HCT116 (cell line): ENCODE data around the gene DAAM2. TPM values are rescaled to one million over a fixed set of nuclear protein-coding genes. Genes with fewer than 3 reads are reported as not detected.

ENCODE experiments used
- ATAC-seq: fragments of 200-7000 bp; cut with Tn5 transposase; 2 replicates; pipeline ENCODE4 v1.9.1; 2020; ENCODE audit warnings: mild to moderate bottlenecking, moderate library complexity
- BruUV-seq: library from RNA; stranded (reverse); fragments of 400-500 nt; replicated peaks from 2 replicates; lab custom pipeline; 2021; lab: Mats Ljungman, UMichigan
- CTCF ChIA-PET: fragments of 300-600 bp; sonication (Branson Sonifier 250); formaldehyde crosslinking; loops from one replicate; lab custom pipeline; 2021; ENCODE audit warnings: antibody characterized with exemption; lab: Charles Lee
- POLR2A ChIA-PET: fragments of 300-600, 350-600 bp; sonication (Branson Sonifier 250); formaldehyde crosslinking; loops from one replicate; lab custom pipeline; 2021; ENCODE audit warnings: antibody characterized with exemption; lab: Charles Lee
- RAD21 ChIA-PET, 2 experiments: fragments of 300-600 bp; sonication (Branson Sonifier 250); formaldehyde crosslinking; loops; one replicate each; lab custom pipeline; 2023; ENCODE audit warnings: low total read pairs in 2 of 2; ENCODE audit not compliant: uncharacterized antibody in 2 of 2, unreplicated experiment in 2 of 2, low non-redundant PET in 1 of 2; lab: Charles Lee
- DNase-seq: peaks from one replicate; pipeline ENCODE4 v3.0.0-alpha.2; 2010; ENCODE audit warnings: low read depth, low spot score
- H2AFZ ChIP-seq: fragments of 200-600 bp; shearing (Covaris generic), sonication (generic); 2 replicates; pipeline ENCODE4 v1.6.1; 2017; ENCODE audit warnings: low read depth, mixed run types, mixed read lengths, antibody characterized with exemption, low read length; ENCODE audit not compliant: poor library complexity, severe bottlenecking
- H3K27ac ChIP-seq: 2 replicates; pipeline ENCODE4 v1.5.1; 2012; ENCODE audit warnings: low read depth, low read length
- H3K27me3 ChIP-seq: fragments of 200-600 bp; sonication (generic); 2 replicates; pipeline ENCODE4 v1.6.1; 2016; ENCODE audit warnings: mixed run types, low read length, mixed read lengths; ENCODE audit not compliant: insufficient read depth
- H3K36me3 ChIP-seq, 2 experiments: fragments of 200-500 bp in 1 of 2; fragments of 200-600 bp in 1 of 2; sonication (Bioruptor generic) in 1 of 2; sonication (generic) in 1 of 2; 2 replicates each; pipeline versions ENCODE4 v1.5.1 to v1.6.1; 2014 to 2016; ENCODE audit warnings: low read length in 2 of 2, inconsistent platforms in 1 of 2, mixed read lengths in 1 of 2, mixed run types in 1 of 2; ENCODE audit not compliant: insufficient read depth in 2 of 2, control insufficient read depth in 1 of 2
- H3K4me1 ChIP-seq, 2 experiments: fragments of 200-600 bp in 1 of 2; sonication (generic) in 1 of 2; 2 replicates each; pipeline versions ENCODE4 v1.5.1 to v1.6.1; 2012 to 2017; ENCODE audit warnings: low read length in 2 of 2, inconsistent platforms in 1 of 2, mild to moderate bottlenecking in 1 of 2, mixed read lengths in 1 of 2, mixed run types in 1 of 2, moderate library complexity in 1 of 2; ENCODE audit not compliant: insufficient read depth in 2 of 2, control insufficient read depth in 1 of 2
- H3K4me2 ChIP-seq: fragments of 200-600 bp; sonication (generic); 2 replicates; pipeline ENCODE4 v1.6.1; 2017; ENCODE audit warnings: mixed run types, low read length, mixed read lengths
- H3K4me3 ChIP-seq, 2 experiments: fragments of 200-600 bp in 1 of 2; sonication (generic) in 1 of 2; replicated peaks in 1 of 2; 2 replicates each; pipeline ENCODE4 v1.5.1; 2011 to 2016; ENCODE audit warnings: low read length in 2 of 2, control low read depth in 1 of 2, low read depth in 1 of 2, mild to moderate bottlenecking in 1 of 2, mixed read lengths in 1 of 2, mixed run types in 1 of 2
- H3K79me2 ChIP-seq: fragments of 200-600 bp; sonication (generic); 2 replicates; pipeline ENCODE4 v1.6.1; 2017; ENCODE audit warnings: mild to moderate bottlenecking, mixed run types, low read length, moderate library complexity, mixed read lengths; ENCODE audit not compliant: insufficient read depth
- H3K9ac ChIP-seq: fragments of 200-600 bp; sonication (generic); 2 replicates; pipeline ENCODE4 v1.6.1; 2016; ENCODE audit warnings: low read length, mixed read lengths
- H3K9me2 ChIP-seq: fragments of 200-600 bp; sonication (generic), shearing (Covaris generic); 2 replicates; pipeline ENCODE4 v1.6.1; 2017; ENCODE audit warnings: mixed run types, mild to moderate bottlenecking, moderate library complexity; ENCODE audit not compliant: insufficient read depth
- H3K9me3 ChIP-seq, 2 experiments: fragments of 200-500 bp in 1 of 2; fragments of 200-600 bp in 1 of 2; sonication (Bioruptor generic) in 1 of 2; sonication (generic) in 1 of 2; 2 replicates each; pipeline ENCODE4 v1.6.1; 2014 to 2017; ENCODE audit warnings: low read length in 2 of 2, mixed read lengths in 2 of 2, inconsistent platforms in 1 of 2, low read depth in 1 of 2, mild to moderate bottlenecking in 1 of 2, mixed run types in 1 of 2, moderate library complexity in 1 of 2; ENCODE audit not compliant: control insufficient read depth in 1 of 2, insufficient read depth in 1 of 2
- H4K20me1 ChIP-seq: fragments of 200-600 bp; sonication (generic), shearing (Covaris generic); 2 replicates; pipeline ENCODE4 v1.6.1; 2017; ENCODE audit warnings: mixed run types, mild to moderate bottlenecking, moderate library complexity; ENCODE audit not compliant: insufficient read depth
- ATF3 ChIP-seq: IDR thresholded peaks from 2 replicates; pipeline ENCODE4 v1.6.1; 2012
- CTCF ChIP-seq, 3 experiments: fragments of 200-600 bp in 1 of 3; sonication (generic) in 1 of 3; IDR thresholded peaks in 2 of 3; conservative IDR thresholded peaks in 1 of 3; 2 replicates each; pipeline ENCODE4 v1.5.1; 2012 to 2017; ENCODE audit warnings: low read depth in 2 of 3, low read length in 2 of 3, antibody characterized with exemption in 1 of 3, borderline replicate concordance in 1 of 3, control low read depth in 1 of 3, mild to moderate bottlenecking in 1 of 3, mixed read lengths in 1 of 3, mixed run types in 1 of 3, moderate library complexity in 1 of 3; ENCODE audit not compliant: insufficient read depth in 1 of 3
- EGR1 ChIP-seq: IDR thresholded peaks from 2 replicates; pipeline ENCODE4 v1.6.1; 2012; ENCODE audit warnings: low read depth
- EZH2 ChIP-seq: fragments of 200-600 bp; sonication (generic); IDR thresholded peaks from 2 replicates; pipeline ENCODE4 v1.6.1; 2017; ENCODE audit warnings: antibody characterized with exemption, mixed run types
- FOSL1 ChIP-seq: IDR thresholded peaks from 2 replicates; pipeline ENCODE4 v1.6.1; 2012; ENCODE audit warnings: low read depth
- JUND ChIP-seq: IDR thresholded peaks from 2 replicates; pipeline ENCODE4 v1.6.1; 2012
- MAX ChIP-seq: IDR thresholded peaks from 2 replicates; pipeline ENCODE4 v1.6.1; 2012
- POLR2A ChIP-seq: IDR thresholded peaks from 2 replicates; pipeline ENCODE4 v1.7.0; 2011; ENCODE audit warnings: borderline replicate concordance; ENCODE audit not compliant: insufficient read depth, insufficient read length; ENCODE audit errors: extremely low read depth
- RAD21 ChIP-seq: IDR thresholded peaks from 2 replicates; pipeline ENCODE4 v1.6.1; 2012; ENCODE audit warnings: low read depth, mild to moderate bottlenecking
- REST ChIP-seq: IDR thresholded peaks from 2 replicates; pipeline ENCODE4 v1.6.1; 2012; ENCODE audit warnings: low read depth
- SIN3A ChIP-seq: IDR thresholded peaks from 2 replicates; pipeline ENCODE4 v1.6.1; 2012; ENCODE audit warnings: low read depth
- SP1 ChIP-seq: IDR thresholded peaks from 2 replicates; pipeline ENCODE4 v1.6.1; 2012; ENCODE audit warnings: low read depth
- SRF ChIP-seq: IDR thresholded peaks from 2 replicates; pipeline ENCODE4 v1.6.1; 2012; ENCODE audit warnings: low read depth
- ZFX ChIP-seq: fragments of 450-650 bp; IDR thresholded peaks from 2 replicates; pipeline ENCODE4 v1.6.1; 2017
- ZNF274 ChIP-seq: fragments of 200-500 bp; sonication (Bioruptor generic); IDR thresholded peaks from 2 replicates; pipeline ENCODE4 v1.6.1; 2014; ENCODE audit warnings: mild to moderate bottlenecking, low read depth, low read length, inconsistent platforms
- intact Hi-C: fragments of 100-400 bp; cut with micrococcal nuclease; formaldehyde crosslinking; loops from 2 replicates; pipeline ENCODE4 v1.10.0; 2022
- total RNA-seq: library from RNA; stranded (reverse); gene quantifications from one replicate; pipeline ENCODE4 v1.2.1, GENCODE V29; 2021; ENCODE audit not compliant: unreplicated experiment

The DAAM2 gene
- total RNA-seq, 1 experiment from 2014 or later = not detected

GRCh38 chr6:39951191-39951590, 159.0 kb downstream of the DAAM2 start:
- Histone ChIP-seq H3K79me2 (no peaks in the 10 kb centered on the region), H3K27ac (no peak overlapping the region), H3K4me3 (no peak overlapping the region), H3K9ac (no peak overlapping the region), H3K4me2 (no peak overlapping the region), H3K9me2 (no peaks in the 10 kb centered on the region), H4K20me1 (no peaks in the 10 kb centered on the region), H3K4me1 (no peaks in the 10 kb centered on the region), H3K27me3 (peaks cover 66% of the 10 kb centered on the region), H3K9me3 (no peaks in the 10 kb centered on the region), H3K36me3 (no peaks in the 10 kb centered on the region), H2AFZ (no peak overlapping the region)
- no peak for DNase-seq
- intact Hi-C loops = no loop called here
- CTCF ChIA-PET = no interaction called here
- ATAC-seq = no peak
- POLR2A ChIA-PET = no interaction called here
- TF ChIP-seq MAX = no peak
- TF ChIP-seq ZFX = no peak
- no peak for TF ChIP-seq EGR1
- TF ChIP-seq SP1 = no peak
- no peak for TF ChIP-seq SIN3A
- TF ChIP-seq POLR2A = no peak
- no peak for TF ChIP-seq ZNF274
- TF ChIP-seq REST = no peak
- TF ChIP-seq FOSL1 = no peak
- TF ChIP-seq ATF3 = no peak
- TF ChIP-seq JUND = no peak
- TF ChIP-seq EZH2 = no peak
- no peak for TF ChIP-seq SRF
- TF ChIP-seq RAD21 = no peak
- TF ChIP-seq CTCF (IDR thresholded peaks at IDR 0.05 in 2 of 3, conservative IDR thresholded peaks at IDR 0.05 in 1 of 3; ENCODE audit: borderline replicate concordance in 1 of 3, insufficient read depth in 1 of 3, low read depth in 2 of 3, low read length in 2 of 3) = no peak
- RAD21 ChIA-PET = no interaction called here
- no TSS peak for BruUV-seq
